Naive thymus-derived CD8-positive, alpha-beta T cell (primary cell): ENCODE data around the gene LALBA. TPM values are rescaled to one million over a fixed set of nuclear protein-coding genes. Genes with fewer than 3 reads are reported as not detected.
"Not testable (repeated sequence)": the region's sequence is repeated elsewhere in the genome, so short reads cannot be mapped to it uniquely, and the experiment has no call there.

Experiments
- ATAC-seq, 2 donors: fragments of 150-1000 bp; cut with Tn5 transposase in 1 of 2; sonication (Bioruptor Pico), chemical (Tn5 transposase) in 1 of 2; 1 replicate in 1 of 2; 2 replicates in 1 of 2; pipeline ENCODE4 v1.10.0; 2021; ENCODE audit warnings: mild to moderate bottlenecking in 2 of 2, moderate library complexity in 2 of 2
- POLR2A ChIA-PET: fragments of 350-600 bp; sonication (Branson Sonifier 250); formaldehyde crosslinking; loops from one replicate; lab custom pipeline; 2021; ENCODE audit warnings: antibody characterized with exemption; lab: Charles Lee
- DNase-seq, 10 donors: peaks; one replicate each; pipeline versions ENCODE4 v3.0.0 to v3.0.0-alpha.2; 2020 to 2022
- H3K27ac Mint-ChIP-seq, 10 donors: one replicate each; pipeline ENCODE4 v1.8.0; 2020 to 2022; ENCODE audit warnings: mild to moderate bottlenecking in 10 of 10, mixed read lengths in 10 of 10, moderate library complexity in 4 of 10, inconsistent platforms in 1 of 10
- H3K27me3 Mint-ChIP-seq, 5 donors: one replicate each; pipeline ENCODE4 v1.8.0; 2021 to 2022; ENCODE audit warnings: mixed read lengths in 5 of 5
- H3K36me3 Mint-ChIP-seq, 3 donors: one replicate each; pipeline ENCODE4 v1.8.0; 2020 to 2022; ENCODE audit warnings: mixed read lengths in 3 of 3, mild to moderate bottlenecking in 2 of 3, inconsistent platforms in 1 of 3
- H3K4me1 Mint-ChIP-seq, 4 donors: one replicate each; pipeline ENCODE4 v1.8.0; 2021 to 2022; ENCODE audit warnings: mixed read lengths in 4 of 4
- H3K4me3 Mint-ChIP-seq, 10 donors: one replicate each; pipeline ENCODE4 v1.8.0; 2020 to 2022; ENCODE audit warnings: mild to moderate bottlenecking in 10 of 10, mixed read lengths in 10 of 10, moderate library complexity in 6 of 10, inconsistent platforms in 1 of 10
- H3K9me3 Mint-ChIP-seq, 9 donors: one replicate each; pipeline ENCODE4 v1.8.0; 2020 to 2022; ENCODE audit warnings: mixed read lengths in 9 of 9, mild to moderate bottlenecking in 3 of 9, inconsistent platforms in 1 of 9, moderate library complexity in 1 of 9
- polyA plus RNA-seq, 3 donors: library from polyadenylated mRNA; unstranded; fragments of 300-500 nt; fragmentation: Illumina TruSeq; gene quantifications; one replicate each; pipeline ENCODE4 v1.2.3, GENCODE V29; 2021
- total RNA-seq, 8 experiments: library from RNA in 2 of 8; stranded (reverse) in 2 of 8; gene quantifications; one replicate each; pipeline ENCODE4 v1.2.3 and lab custom pipeline; 2021 to 2026

Gene LALBA
- total and polyA plus RNA-seq, 5 experiments from 2014 or later = not detected

DNA sequence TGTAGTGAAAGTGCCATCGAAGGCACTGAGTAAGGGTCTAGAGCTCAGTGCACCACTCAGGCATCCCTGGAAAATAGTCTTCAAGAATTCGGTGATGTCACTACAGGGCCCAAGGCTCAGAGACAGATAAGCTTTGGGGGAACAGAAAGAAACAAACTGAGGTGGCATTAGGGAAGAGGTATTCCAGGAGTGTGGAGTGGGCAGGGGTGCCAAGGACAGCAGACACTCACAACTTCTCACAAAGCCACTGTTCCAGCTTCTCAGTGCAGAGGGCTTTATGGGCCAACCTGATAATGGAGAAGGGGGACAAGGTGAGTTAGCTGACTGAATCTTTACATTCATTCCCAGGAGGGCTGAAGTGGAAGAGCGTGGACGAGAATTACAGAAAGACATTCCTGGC is 2.1 kb downstream of the LALBA start:
- Mint-ChIP-seq H3K27ac (no peak overlapping the region), H3K9me3 (no peaks in the 10 kb centered on the region), H3K27me3 (peaks cover 9 to 28% (median 19%) of the 10 kb centered on the region in 5 donors), H3K4me1 (peaks cover 0 to 7% (median 2%) of the 10 kb centered on the region in 4 donors), H3K4me3 (no peak overlapping the region), H3K36me3 (no peaks in the 10 kb centered on the region)
- DNase-seq (no peak), ATAC-seq (no peak)
- POLR2A ChIA-PET = no interaction called here

- no peak for DNase-seq
- H3K4me1 Mint-ChIP-seq = no peaks in the 10 kb centered on the region
- POLR2A ChIA-PET = no interaction called here
- H3K9me3 Mint-ChIP-seq = peaks cover 0 to under 1% (median 0%) of the 10 kb centered on the region in 9 donors
- H3K27me3 Mint-ChIP-seq = peaks cover 3 to 31% (median 16%) of the 10 kb centered on the region in 5 donors
- ATAC-seq = no peak
- H3K27ac Mint-ChIP-seq = no peak overlapping the region
- H3K4me3 Mint-ChIP-seq = no peak overlapping the region
- no peaks in the 10 kb centered on the region for H3K36me3 Mint-ChIP-seq
Observed at GRCh38 chr12:48557919-48558318, 11.9 kb downstream of the LALBA start.

GRCh38 chr12:48556631-48557030 is 13.2 kb downstream of the LALBA start:
- POLR2A ChIA-PET = no interaction called here
- peaks cover 0 to 5% (median 0%) of the 10 kb centered on the region in 4 donors for H3K4me1 Mint-ChIP-seq
- peak overlapping the region in 1 of 10 donors; percentile 83 for H3K27ac Mint-ChIP-seq
- no peak for DNase-seq
- H3K36me3 Mint-ChIP-seq = no peaks in the 10 kb centered on the region
- peaks cover 0 to 3% (median 0%) of the 10 kb centered on the region in 9 donors for H3K9me3 Mint-ChIP-seq
- H3K27me3 Mint-ChIP-seq = peaks cover 3 to 30% (median 19%) of the 10 kb centered on the region in 5 donors
- no peak for ATAC-seq
- no peak overlapping the region for H3K4me3 Mint-ChIP-seq

DNA sequence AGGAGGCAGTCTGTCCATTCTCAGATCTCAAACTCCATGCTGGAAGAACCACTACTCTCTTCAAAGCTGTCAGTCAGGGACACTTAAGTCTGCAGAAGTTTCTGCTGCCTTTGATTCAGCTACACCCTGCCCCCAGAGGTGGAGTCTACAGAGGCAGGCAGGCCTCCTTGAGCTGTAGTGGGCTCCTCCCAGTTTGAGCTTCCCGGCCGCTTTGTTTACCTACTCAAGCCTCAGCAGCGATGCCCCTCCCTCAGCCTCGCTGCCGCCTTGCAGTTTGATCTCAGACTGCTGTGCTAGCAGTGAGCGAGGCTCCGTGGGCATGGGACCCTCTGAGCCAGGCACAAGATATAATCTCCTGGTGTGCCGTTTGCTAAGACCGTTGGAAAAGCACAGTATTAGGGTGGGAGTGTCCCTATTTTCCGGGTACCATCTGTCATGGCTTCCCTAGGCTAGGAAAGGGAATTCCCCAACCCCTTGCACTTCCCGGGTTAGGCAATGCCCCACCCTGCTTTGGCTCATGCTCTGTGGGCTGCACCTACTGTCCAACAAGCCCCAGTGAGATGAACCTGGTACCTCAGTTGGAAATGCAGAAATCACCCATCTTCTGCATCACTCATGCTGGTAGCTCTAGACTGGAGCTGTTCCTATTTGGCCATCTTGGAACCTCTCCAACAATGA is 16.0 kb downstream of the LALBA start:
- DNase-seq = peak in 2 of 10 donors; percentile 8 to 23
- H3K27ac Mint-ChIP-seq = not testable (repeated sequence)

DNA sequence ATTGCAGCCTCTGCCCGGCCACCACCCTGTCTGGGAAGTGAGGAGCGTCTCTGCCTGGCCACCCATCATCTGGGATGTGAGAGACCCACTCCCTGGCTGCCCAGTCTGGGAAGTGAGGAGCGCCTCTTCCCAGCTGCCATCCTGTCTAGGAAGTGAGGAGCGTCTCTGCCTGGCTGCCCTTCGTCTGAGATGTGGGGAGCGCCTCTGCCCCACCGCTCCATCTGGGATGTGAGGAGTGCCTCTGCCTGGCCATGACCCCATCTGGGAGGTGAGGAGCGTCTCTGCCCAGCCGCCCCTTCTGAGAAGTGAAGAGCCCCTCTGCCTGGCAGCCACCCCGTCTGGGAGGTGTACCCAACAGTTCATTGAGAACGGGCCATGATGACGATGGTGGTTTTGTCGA is 18.2 kb downstream of the LALBA start:
- H3K4me1 Mint-ChIP-seq = not testable (repeated sequence)
- peaks cover 0 to 18% (median 8%) of the 10 kb centered on the region in 5 donors for H3K27me3 Mint-ChIP-seq

More for the DNA sequence above, 16.0 kb downstream of the LALBA start:
- ATAC-seq, H3K9me3 Mint-ChIP-seq, POLR2A ChIA-PET, H3K36me3 Mint-ChIP-seq, H3K4me1 Mint-ChIP-seq: not testable (repeated sequence)
- Mint-ChIP-seq H3K27me3 (peaks cover 0 to 22% (median 10%) of the 10 kb centered on the region in 5 donors), H3K4me3 (peak overlapping the region in 1 of 10 donors; percentile 38)

DNA sequence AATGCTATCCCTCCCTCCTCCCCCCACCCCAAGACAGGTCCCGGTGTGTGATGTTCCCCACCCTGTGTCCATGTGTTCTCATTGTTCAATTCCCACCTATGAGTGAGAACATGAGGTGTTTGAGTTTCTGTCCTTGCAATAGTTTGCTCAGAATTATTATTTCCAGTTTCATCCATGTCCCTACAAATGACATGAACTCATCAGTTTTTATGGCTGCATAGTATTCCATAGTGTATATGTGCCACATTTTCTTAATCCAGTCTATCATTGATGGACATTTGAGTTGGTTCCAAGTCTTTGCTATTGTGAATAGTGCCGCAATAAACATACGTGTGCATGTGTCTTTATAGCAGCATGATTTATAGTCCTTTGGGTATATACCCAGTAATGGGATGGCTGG is 22.8 kb downstream of the LALBA start:
- ATAC-seq, POLR2A ChIA-PET: not testable (repeated sequence)
- peaks cover 0 to 14% (median 3%) of the 10 kb centered on the region in 5 donors for H3K27me3 Mint-ChIP-seq

More for the DNA sequence above, 18.2 kb downstream of the LALBA start:
- H3K4me3 Mint-ChIP-seq, H3K27ac Mint-ChIP-seq, H3K36me3 Mint-ChIP-seq, POLR2A ChIA-PET, DNase-seq, ATAC-seq: not testable (repeated sequence)
- peaks cover 0 to 12% (median 5%) of the 10 kb centered on the region in 9 donors for H3K9me3 Mint-ChIP-seq

GRCh38 chr12:48545833-48546469 is 23.9 kb downstream of the LALBA start:
- peaks cover 0 to 2% (median 0%) of the 10 kb centered on the region in 3 donors for H3K36me3 Mint-ChIP-seq
- H3K4me3 Mint-ChIP-seq = no peak overlapping the region
- H3K27ac Mint-ChIP-seq = no peak overlapping the region
- peaks cover 0 to 5% (median 1%) of the 10 kb centered on the region in 4 donors for H3K4me1 Mint-ChIP-seq
- H3K9me3 Mint-ChIP-seq = peaks cover 0 to 10% (median 2%) of the 10 kb centered on the region in 9 donors
- no peak for DNase-seq
- peaks cover 0 to 14% (median 0%) of the 10 kb centered on the region in 5 donors for H3K27me3 Mint-ChIP-seq
- POLR2A ChIA-PET = no interaction called here
- ATAC-seq = no peak

More for the DNA sequence above, 22.8 kb downstream of the LALBA start:
- not testable (repeated sequence) for H3K4me3 Mint-ChIP-seq, H3K4me1 Mint-ChIP-seq, H3K27ac Mint-ChIP-seq, H3K36me3 Mint-ChIP-seq, DNase-seq
- H3K9me3 Mint-ChIP-seq = peaks cover 0 to 12% (median 5%) of the 10 kb centered on the region in 9 donors

DNA sequence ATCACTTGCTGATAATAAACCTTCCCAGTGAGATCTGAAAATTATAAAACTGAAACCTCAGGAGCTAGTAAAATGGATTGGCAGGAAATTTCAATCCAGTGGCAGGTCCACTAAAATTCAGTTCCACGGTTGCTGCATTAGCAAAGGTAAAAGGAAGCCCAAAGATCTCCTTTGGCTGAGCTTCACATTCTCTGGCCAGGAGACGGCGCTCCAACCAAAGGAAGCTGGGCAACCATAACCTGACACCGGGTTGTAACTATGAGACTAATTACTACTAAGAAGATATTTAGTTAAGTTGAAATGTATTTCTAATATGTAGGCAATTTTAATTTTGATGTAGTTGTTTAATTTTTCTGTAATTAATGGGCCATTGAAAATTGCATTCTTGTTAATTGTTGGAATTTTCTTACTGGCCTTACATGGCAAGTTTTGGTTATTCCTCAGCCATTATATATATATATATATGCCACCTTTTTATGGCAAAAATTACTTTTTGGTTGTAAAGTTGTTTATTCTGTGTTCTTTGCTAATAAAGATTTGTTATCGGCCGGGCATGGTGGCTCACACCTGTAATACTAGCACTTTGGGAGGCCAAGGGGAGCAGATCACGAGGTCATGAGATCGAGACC is 27.4 kb downstream of the LALBA start:
- DNase-seq = peak in 9 of 10 donors; percentile 6 to 67 (median 45)
- Mint-ChIP-seq H3K4me1 (peaks cover 0 to 5% (median 1%) of the 10 kb centered on the region in 4 donors), H3K9me3 (peaks cover 0 to under 1% (median 0%) of the 10 kb centered on the region in 9 donors), H3K36me3 (no peaks in the 10 kb centered on the region), H3K27ac (no peak overlapping the region), H3K4me3 (no peak overlapping the region), H3K27me3 (peaks cover 0 to 12% (median 0%) of the 10 kb centered on the region in 5 donors)
- POLR2A ChIA-PET = interaction anchor here (0.7 kb wide), 1 partner anchor 80 kb away, joined by 3 read pairs; no protein-coding TSS in a partner anchor
- ATAC-seq = peak; percentile 43 to 50

- no peaks in the 10 kb centered on the region for H3K9me3 Mint-ChIP-seq
- no peaks in the 10 kb centered on the region for H3K27me3 Mint-ChIP-seq
- ATAC-seq (no peak), DNase-seq (no peak)
- no peak overlapping the region for H3K27ac Mint-ChIP-seq
- POLR2A ChIA-PET = no interaction called here
- H3K36me3 Mint-ChIP-seq = peaks cover 0 to 6% (median 0%) of the 10 kb centered on the region in 3 donors
- peaks cover 13 to 25% (median 21%) of the 10 kb centered on the region in 4 donors for H3K4me1 Mint-ChIP-seq
- no peak overlapping the region for H3K4me3 Mint-ChIP-seq
Observed at GRCh38 chr12:48536602-48537001, 33.2 kb downstream of the LALBA start.

DNA sequence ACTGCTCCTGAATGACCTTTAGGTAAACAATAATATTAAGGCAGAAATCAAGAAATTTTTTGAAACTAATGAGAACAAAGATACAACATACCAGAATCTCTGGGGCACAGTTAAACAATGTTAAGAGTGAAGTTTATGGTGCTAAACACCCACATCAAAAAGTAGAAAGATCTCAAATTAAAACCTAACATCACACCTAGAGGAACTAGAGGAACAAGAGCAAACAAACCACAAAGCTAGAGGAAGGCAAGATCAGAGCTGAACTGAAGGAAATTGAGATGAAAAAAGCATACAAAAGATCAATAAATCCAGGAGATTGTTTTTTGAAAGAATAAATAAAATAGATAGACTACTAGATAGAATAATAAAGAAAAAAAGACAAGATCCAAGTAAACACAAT is 37.2 kb downstream of the LALBA start:
- ATAC-seq (peak; percentile 49 to 86), DNase-seq (peak in 3 of 10 donors; percentile 25 to 67 (median 57))
- Mint-ChIP-seq H3K27ac (peak overlapping the region in 6 of 10 donors; percentile 0 to 83 (median 2)), H3K4me1 (peaks cover 13 to 30% (median 28%) of the 10 kb centered on the region in 4 donors), H3K36me3 (peaks cover 0 to 6% (median 0%) of the 10 kb centered on the region in 3 donors), H3K27me3 (no peaks in the 10 kb centered on the region), H3K9me3 (no peaks in the 10 kb centered on the region), H3K4me3 (peak overlapping the region in 9 of 10 donors; percentile 12 to 65 (median 48))
- POLR2A ChIA-PET = no interaction called here

GRCh38 chr12:48527891-48528670 is 41.8 kb downstream of the LALBA start:
- H3K27me3 Mint-ChIP-seq = peaks cover 0 to 3% (median 1%) of the 10 kb centered on the region in 5 donors
- no peaks in the 10 kb centered on the region for H3K9me3 Mint-ChIP-seq
- no peak overlapping the region for H3K4me3 Mint-ChIP-seq
- DNase-seq (no peak), ATAC-seq (no peak)
- peaks cover 10 to 20% (median 19%) of the 10 kb centered on the region in 4 donors for H3K4me1 Mint-ChIP-seq
- H3K27ac Mint-ChIP-seq = no peak overlapping the region
- no peaks in the 10 kb centered on the region for H3K36me3 Mint-ChIP-seq
- POLR2A ChIA-PET = interaction anchor here (0.7 kb wide), 1 partner anchor 10 kb away, joined by 4 read pairs; no protein-coding TSS in a partner anchor

- ATAC-seq = no peak
- peaks cover 0 to 3% (median 1%) of the 10 kb centered on the region in 5 donors for H3K27me3 Mint-ChIP-seq
- H3K4me1 Mint-ChIP-seq = no peaks in the 10 kb centered on the region
- no peaks in the 10 kb centered on the region for H3K9me3 Mint-ChIP-seq
- peak within 1 kb of the TSS in 2 of 10 donors; percentile 47 to 66 for H3K27ac Mint-ChIP-seq
- no peak for DNase-seq
- H3K36me3 Mint-ChIP-seq = no peaks in the 10 kb centered on the region
- POLR2A ChIA-PET = no interaction called here
- no peak within 1 kb of the TSS for H3K4me3 Mint-ChIP-seq
Observed at GRCh38 chr12:48525332-48525731, 44.5 kb downstream of the LALBA start, which contains the start of gene OR8S1. TSS of gene OR8S1 (plus strand) at chr12:48525632. CDS start at chr12:48525632, 0 bp downstream.
